OCI-LY7 (cell line): Measurements from ENCODE around the gene SP5.

Experiments
- EZH2phosphoT487 ChIP-seq: fragments of 200-600 bp; sonication (generic); IDR thresholded peaks from 2 replicates; pipeline ENCODE4 v1.6.1; 2018; ENCODE audit warnings: low read depth, borderline replicate concordance, mild to moderate bottlenecking, mixed run types, antibody characterized with exemption, low read length, moderate library complexity, mixed read lengths
- TF ChIP-seq, protein P1 (sequence below): fragments of 200-600 bp; sonication (generic); conservative IDR thresholded peaks from 2 replicates; pipeline ENCODE4 v1.5.1; 2014; ENCODE audit warnings: mild to moderate bottlenecking, antibody characterized with exemption, low read length, moderate library complexity, mixed read lengths

DNA sequence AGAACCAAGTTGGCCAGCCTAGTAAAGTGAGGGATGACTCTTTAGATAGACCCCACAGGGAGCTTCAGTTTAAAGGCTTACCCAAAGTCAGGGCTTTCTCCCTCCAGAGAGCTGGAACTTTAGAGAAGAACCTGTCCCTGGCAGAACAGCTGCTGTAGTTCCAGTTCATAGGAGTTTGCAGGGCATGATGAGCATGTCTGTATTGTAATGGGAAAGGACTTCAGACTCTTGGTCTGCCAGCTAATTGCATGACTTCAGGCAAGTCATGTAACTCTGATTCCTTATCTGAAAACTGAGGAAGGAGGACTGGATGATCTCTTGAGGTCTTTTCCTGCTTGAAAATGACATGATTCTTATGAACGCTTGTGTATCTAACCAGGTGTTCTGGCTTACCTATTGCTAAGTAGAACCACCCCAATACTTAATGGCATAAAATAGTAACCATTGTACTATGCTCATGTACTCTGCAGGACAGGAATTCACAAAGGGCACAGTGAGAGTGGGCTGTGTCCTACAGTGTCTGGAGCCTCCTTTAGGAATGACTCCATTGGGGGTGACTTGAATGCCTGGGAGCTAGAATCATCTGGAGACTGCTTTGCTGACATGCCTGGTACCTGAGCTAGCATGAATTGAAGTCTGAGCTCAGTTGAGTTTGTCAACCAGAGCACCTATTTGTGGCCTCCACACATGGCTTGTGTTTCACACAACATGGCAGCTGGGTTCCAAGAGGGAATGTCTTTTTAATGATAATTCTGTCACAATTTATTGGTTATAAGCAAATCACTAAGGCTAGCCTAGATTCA lies 18.9 kb downstream of the SP5 start:
- TF ChIP-seq, protein P1, sequence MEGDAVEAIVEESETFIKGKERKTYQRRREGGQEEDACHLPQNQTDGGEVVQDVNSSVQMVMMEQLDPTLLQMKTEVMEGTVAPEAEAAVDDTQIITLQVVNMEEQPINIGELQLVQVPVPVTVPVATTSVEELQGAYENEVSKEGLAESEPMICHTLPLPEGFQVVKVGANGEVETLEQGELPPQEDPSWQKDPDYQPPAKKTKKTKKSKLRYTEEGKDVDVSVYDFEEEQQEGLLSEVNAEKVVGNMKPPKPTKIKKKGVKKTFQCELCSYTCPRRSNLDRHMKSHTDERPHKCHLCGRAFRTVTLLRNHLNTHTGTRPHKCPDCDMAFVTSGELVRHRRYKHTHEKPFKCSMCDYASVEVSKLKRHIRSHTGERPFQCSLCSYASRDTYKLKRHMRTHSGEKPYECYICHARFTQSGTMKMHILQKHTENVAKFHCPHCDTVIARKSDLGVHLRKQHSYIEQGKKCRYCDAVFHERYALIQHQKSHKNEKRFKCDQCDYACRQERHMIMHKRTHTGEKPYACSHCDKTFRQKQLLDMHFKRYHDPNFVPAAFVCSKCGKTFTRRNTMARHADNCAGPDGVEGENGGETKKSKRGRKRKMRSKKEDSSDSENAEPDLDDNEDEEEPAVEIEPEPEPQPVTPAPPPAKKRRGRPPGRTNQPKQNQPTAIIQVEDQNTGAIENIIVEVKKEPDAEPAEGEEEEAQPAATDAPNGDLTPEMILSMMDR: no peak
- no peak for TF ChIP-seq EZH2phosphoT487
